ENCODE data around the gene USP32.

GRCh38 chr17:60280673-60281072, 111.3 kb downstream of the USP32 start:
- TF ChIP-seq CTCF (conservative IDR thresholded peaks at IDR 0.05; ENCODE audit: low read length), result no peak
- no peak for TF ChIP-seq EZH2phosphoT487 (IDR thresholded peaks at IDR 0.05; ENCODE audit: borderline replicate concordance)

Data from Loucy (cell line).